Pancreas (tissue), 10 donors: ENCODE measurements around the gene LAIR1. TPM values are rescaled to one million over a fixed set of nuclear protein-coding genes. Genes with fewer than 3 reads are reported as not detected.
A peak's percentile ranks its signal among the peaks of the same experiment; 100 is the strongest.
"Not testable (repeated sequence)": the region's sequence is repeated elsewhere in the genome, so short reads cannot be mapped to it uniquely, and the experiment has no call there.

ENCODE experiments used
- ATAC-seq, 4 donors: fragments of 200-7000 bp; cut with Tn5 transposase; one replicate each; pipeline versions ENCODE4 v1.8.0 to v1.9.1; 2020; ENCODE audit warnings: mild to moderate bottlenecking in 4 of 4, moderate library complexity in 4 of 4
- DNase-seq, 6 donors: peaks; one replicate each; pipeline ENCODE4 v3.0.0-alpha.2; 2020
- FAIRE-seq: peaks from 2 replicates; lab custom pipeline; 2012; peaks lifted over from hg19 to GRCh38; lab: Jason Lieb, UNC
- H3K27ac ChIP-seq, 4 donors: fragments of 200-600 bp; sonication (generic); 1 replicate in 3 of 4; 2 replicates in 1 of 4; pipeline versions ENCODE4 v1.5.0 to v1.8.0; 2020
- H3K27me3 ChIP-seq, 4 donors: fragments of 200-600 bp; one replicate each; pipeline ENCODE4 v1.8.0; 2021
- H3K36me3 ChIP-seq, 3 donors: fragments of 200-600 bp; sonication (generic) in 1 of 3; one replicate each; pipeline versions ENCODE4 v1.5.0 to v1.8.0; 2020 to 2021
- H3K4me1 ChIP-seq, 3 donors: fragments of 200-600 bp; one replicate each; pipeline ENCODE4 v1.8.0; 2021
- H3K4me3 ChIP-seq, 4 donors: fragments of 200-600 bp; sonication (generic) in 2 of 4; one replicate each; pipeline versions ENCODE4 v1.5.0 to v1.8.0; 2020 to 2021
- H3K9me3 ChIP-seq, 4 donors: fragments of 200-600 bp; one replicate each; pipeline ENCODE4 v1.8.0; 2021
- CTCF ChIP-seq, 4 donors: fragments of 200-600 bp; sonication (generic) in 3 of 4; IDR thresholded peaks; one replicate each; pipeline versions ENCODE4 v1.5.0 to v1.8.0; 2021; ENCODE audit warnings: antibody characterized with exemption in 4 of 4
- WGBS, 2 donors: extraction: QIAGEN DNeasy Blood & Tissue Kit; methylation state at CpG; one replicate each; pipeline ENCODE4 v1.1.7; 2013; 5-methylcytosine and 5-hydroxymethylcytosine counted together
- intact Hi-C, 3 donors: fragments of 100-400 bp; cut with DNase I; formaldehyde crosslinking; loops; one replicate each; pipeline versions ENCODE4 v1.11.1 to v1.14.2; 2022
- polyA plus RNA-seq, 2 donors: library from polyadenylated mRNA; stranded (reverse); fragments of 200-250 nt; gene quantifications; one replicate each; pipeline ENCODE4 v1.2.3, GENCODE V29; 2013
- total RNA-seq, 6 donors: library from RNA; stranded (reverse); fragmentation: NEBNext Ultra II Directional in 4 of 6; extraction: Animal tissue kit (Norgen Biotek cat#: 25700) in 4 of 6; gene quantifications; one replicate each; pipeline versions ENCODE4 v1.2.1 to v1.2.4, GENCODE V29; 2021 to 2023
- donor health status: healthy with polysubstance abuse.
- donor health status: DM: no; HTN: no; CAD: no; lungs with moderate emphysema.
- donor health status: DM: no; HTN: no; CAD: no.
- donor health status: control.
- donor health status: control.
- donor health status: Bipolar disorder and iron deficiency.
- donor health status: DM: yes; HTN: yes; CAD: no.
- donor health status: DM: no; HTN: no; CAD: no.
- donor health status: DM: no; HTN: no; CAD: no.
- donor health status: DM: yes; HTN: yes; CAD: no.

The LAIR1 gene
- total and polyA plus RNA-seq, 8 donors, result 0.69 to 33.1 (median 3.1) TPM

- Histone ChIP-seq H3K4me1 (no peaks in the 10 kb centered on the region), H3K4me3 (no peak overlapping the region), H3K27ac (no peak overlapping the region), H3K36me3 (no peaks in the 10 kb centered on the region), H3K9me3 (no peaks in the 10 kb centered on the region), H3K27me3 (no peaks in the 10 kb centered on the region)
- DNase-seq, result no peak
- WGBS, 2 donors, result 41 to 63% methylated on average over 2 of the region's 2 CpGs
- intact Hi-C loops, result no loop called here
- FAIRE-seq, result no peak
- no peak for ATAC-seq
- TF ChIP-seq CTCF (IDR thresholded peaks at IDR 0.05), result no peak
Measured at GRCh38 chr19:54380897-54381296, 16.2 kb upstream of the LAIR1 start.

- Histone ChIP-seq H3K27ac (no peak overlapping the region), H3K36me3 (no peaks in the 10 kb centered on the region), H3K27me3 (no peaks in the 10 kb centered on the region), H3K4me3 (no peak overlapping the region), H3K9me3 (no peaks in the 10 kb centered on the region), H3K4me1 (no peaks in the 10 kb centered on the region)
- intact Hi-C loops, result no loop called here
- DNase-seq, result no peak
- no peak for TF ChIP-seq CTCF (IDR thresholded peaks at IDR 0.05)
- no peak for ATAC-seq
- 38 to 48% methylated on average over 5 of the region's 5 CpGs for WGBS, 2 donors
- FAIRE-seq, result no peak
Measured at GRCh38 chr19:54379187-54379678, 14.5 kb upstream of the LAIR1 start.

GRCh38 chr19:54376610-54377285, 12.0 kb upstream of the LAIR1 start:
- no peak for TF ChIP-seq CTCF (IDR thresholded peaks at IDR 0.05)
- no peak overlapping the region for H3K4me3 ChIP-seq
- no peak overlapping the region for H3K27ac ChIP-seq
- WGBS, 2 donors, result 45 to 57% methylated on average over 11 of the region's 11 CpGs
- no peak for ATAC-seq
- H3K36me3 ChIP-seq, result no peaks in the 10 kb centered on the region
- no peak for FAIRE-seq
- no peak for DNase-seq
- no peaks in the 10 kb centered on the region for H3K9me3 ChIP-seq
- intact Hi-C loops, result no loop called here
- no peaks in the 10 kb centered on the region for H3K27me3 ChIP-seq
- H3K4me1 ChIP-seq, result no peaks in the 10 kb centered on the region

- H3K27me3 ChIP-seq, DNase-seq, FAIRE-seq, H3K4me3 ChIP-seq, H3K4me1 ChIP-seq, H3K9me3 ChIP-seq, H3K36me3 ChIP-seq, intact Hi-C loops: not testable (repeated sequence)
- peak overlapping the region in 2 of 4 donors; percentile 44 to 52 for H3K27ac ChIP-seq
- ATAC-seq, result peak in 2 of 4 donors; percentile 32 to 50
- WGBS, 2 donors, result 68 to 71% methylated on average over 24 to 28 of the region's 28 CpGs
Measured at GRCh38 chr19:54375181-54375938, 10.6 kb upstream of the LAIR1 start.

- Histone ChIP-seq H3K36me3 (no peaks in the 10 kb centered on the region), H3K27me3 (peaks cover 0 to 5% (median 0%) of the 10 kb centered on the region in 4 donors), H3K9me3 (no peaks in the 10 kb centered on the region), H3K27ac (peak overlapping the region in 1 of 4 donors; percentile 17), H3K4me3 (no peak overlapping the region), H3K4me1 (no peaks in the 10 kb centered on the region)
- no peak for FAIRE-seq
- intact Hi-C loops, result no loop called here
- WGBS, 2 donors, result 46 to 55% methylated on average over 16 of the region's 16 CpGs
- TF ChIP-seq CTCF (IDR thresholded peaks at IDR 0.05), result no peak
- ATAC-seq, result peak in 3 of 4 donors; percentile 26 to 56 (median 35)
- DNase-seq, result no peak
Measured at GRCh38 chr19:54373781-54374631, 9.3 kb upstream of the LAIR1 start.

GRCh38 chr19:54371453-54371852, 6.7 kb upstream of the LAIR1 start:
- 54 to 62% methylated on average over 5 of the region's 5 CpGs for WGBS, 2 donors
- H3K9me3 ChIP-seq, FAIRE-seq, H3K36me3 ChIP-seq, intact Hi-C loops, H3K27ac ChIP-seq, H3K4me3 ChIP-seq, H3K4me1 ChIP-seq, ATAC-seq, DNase-seq, H3K27me3 ChIP-seq: not testable (repeated sequence)

GRCh38 chr19:54370434-54370796, 5.7 kb upstream of the LAIR1 start:
- H3K27me3 ChIP-seq, DNase-seq, intact Hi-C loops, H3K27ac ChIP-seq, H3K9me3 ChIP-seq, H3K36me3 ChIP-seq, H3K4me1 ChIP-seq, ATAC-seq, FAIRE-seq, H3K4me3 ChIP-seq: not testable (repeated sequence)
- 54 to 59% methylated on average over 7 to 8 of the region's 10 CpGs for WGBS, 2 donors
